Liver (tissue), 3 donors: ENCODE results near the gene CREB5.

Source experiments
- CTCF ChIP-seq: fragments of 150-350 bp; IDR thresholded peaks from 2 replicates; pipeline ENCODE4 v1.5.1; 2017; ENCODE audit warnings: improper control_type of control experiment, low read depth, low read length; ENCODE audit not compliant: missing input control
- EGR1 ChIP-seq, 2 donors: IDR thresholded peaks; 2 replicates each; pipeline ENCODE4 v1.6.1; 2016 to 2018; ENCODE audit warnings: antibody characterized with exemption in 2 of 2, low read depth in 2 of 2
- RAD21 ChIP-seq, 2 donors: IDR thresholded peaks; 2 replicates each; pipeline ENCODE4 v1.6.1; 2016; ENCODE audit warnings: antibody characterized with exemption in 2 of 2, mild to moderate bottlenecking in 2 of 2
- TF ChIP-seq, protein P1 (sequence below): IDR thresholded peaks from 2 replicates; pipeline ENCODE4 v1.6.1; 2016; ENCODE audit warnings: antibody characterized with exemption, mild to moderate bottlenecking
- donor health status: healthy.
- donor health status: healthy.

DNA sequence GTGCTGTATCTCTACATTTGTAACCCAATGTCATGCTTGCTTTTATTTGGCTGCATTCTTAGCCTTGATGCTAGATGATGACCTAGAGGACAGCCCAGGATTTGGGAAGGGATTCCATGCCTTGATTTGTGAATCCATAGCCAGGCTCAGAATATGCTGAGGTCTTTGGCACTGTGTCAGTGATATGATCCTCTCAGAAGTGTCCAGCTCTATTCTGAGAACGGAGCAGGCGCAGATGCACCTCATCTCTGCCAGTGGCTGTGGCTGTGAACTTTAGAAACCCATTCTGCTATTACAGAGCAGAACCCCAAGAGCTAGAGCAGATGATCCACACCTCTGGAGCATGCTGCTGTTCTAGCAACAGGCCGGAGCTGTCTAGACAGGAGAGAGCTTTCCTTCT lies 333.0 kb downstream of the CREB5 start:
- no peak for TF ChIP-seq CTCF
- no peak for TF ChIP-seq RAD21 (IDR thresholded peaks at IDR 0.05)
- TF ChIP-seq, protein P1, sequence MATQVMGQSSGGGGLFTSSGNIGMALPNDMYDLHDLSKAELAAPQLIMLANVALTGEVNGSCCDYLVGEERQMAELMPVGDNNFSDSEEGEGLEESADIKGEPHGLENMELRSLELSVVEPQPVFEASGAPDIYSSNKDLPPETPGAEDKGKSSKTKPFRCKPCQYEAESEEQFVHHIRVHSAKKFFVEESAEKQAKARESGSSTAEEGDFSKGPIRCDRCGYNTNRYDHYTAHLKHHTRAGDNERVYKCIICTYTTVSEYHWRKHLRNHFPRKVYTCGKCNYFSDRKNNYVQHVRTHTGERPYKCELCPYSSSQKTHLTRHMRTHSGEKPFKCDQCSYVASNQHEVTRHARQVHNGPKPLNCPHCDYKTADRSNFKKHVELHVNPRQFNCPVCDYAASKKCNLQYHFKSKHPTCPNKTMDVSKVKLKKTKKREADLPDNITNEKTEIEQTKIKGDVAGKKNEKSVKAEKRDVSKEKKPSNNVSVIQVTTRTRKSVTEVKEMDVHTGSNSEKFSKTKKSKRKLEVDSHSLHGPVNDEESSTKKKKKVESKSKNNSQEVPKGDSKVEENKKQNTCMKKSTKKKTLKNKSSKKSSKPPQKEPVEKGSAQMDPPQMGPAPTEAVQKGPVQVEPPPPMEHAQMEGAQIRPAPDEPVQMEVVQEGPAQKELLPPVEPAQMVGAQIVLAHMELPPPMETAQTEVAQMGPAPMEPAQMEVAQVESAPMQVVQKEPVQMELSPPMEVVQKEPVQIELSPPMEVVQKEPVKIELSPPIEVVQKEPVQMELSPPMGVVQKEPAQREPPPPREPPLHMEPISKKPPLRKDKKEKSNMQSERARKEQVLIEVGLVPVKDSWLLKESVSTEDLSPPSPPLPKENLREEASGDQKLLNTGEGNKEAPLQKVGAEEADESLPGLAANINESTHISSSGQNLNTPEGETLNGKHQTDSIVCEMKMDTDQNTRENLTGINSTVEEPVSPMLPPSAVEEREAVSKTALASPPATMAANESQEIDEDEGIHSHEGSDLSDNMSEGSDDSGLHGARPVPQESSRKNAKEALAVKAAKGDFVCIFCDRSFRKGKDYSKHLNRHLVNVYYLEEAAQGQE: no peak
- no peak for TF ChIP-seq EGR1 (IDR thresholded peaks at IDR 0.05; ENCODE audit: low read depth in 2 of 2)
